IPS-18a (cell line): Measurements from ENCODE around the gene NFKBIZ.

Experiments used
- H3K27ac ChIP-seq: one replicate; pipeline ENCODE4 v1.5.1; 2013; ENCODE audit warnings: low read length
- H3K27me3 ChIP-seq: one replicate; pipeline ENCODE4 v1.6.1; 2013; ENCODE audit warnings: mild to moderate bottlenecking, low read length; ENCODE audit not compliant: control insufficient read depth, insufficient read depth
- H3K36me3 ChIP-seq: one replicate; pipeline ENCODE4 v1.6.1; 2013; ENCODE audit warnings: low read depth, low read length; ENCODE audit not compliant: control insufficient read depth
- H3K4me1 ChIP-seq: one replicate; pipeline ENCODE4 v1.6.1; 2013; ENCODE audit warnings: low read depth, low read length; ENCODE audit not compliant: control insufficient read depth
- H3K4me3 ChIP-seq: one replicate; pipeline ENCODE4 v1.5.1; 2013; ENCODE audit warnings: low read length
- H3K9ac ChIP-seq: one replicate; pipeline ENCODE4 v1.6.1; 2013; ENCODE audit warnings: mild to moderate bottlenecking, low read length, moderate library complexity
- H3K9me3 ChIP-seq: one replicate; pipeline ENCODE4 v1.6.1; 2013; ENCODE audit warnings: low read depth, low read length; ENCODE audit not compliant: control insufficient read depth

The NFKBIZ gene

DNA sequence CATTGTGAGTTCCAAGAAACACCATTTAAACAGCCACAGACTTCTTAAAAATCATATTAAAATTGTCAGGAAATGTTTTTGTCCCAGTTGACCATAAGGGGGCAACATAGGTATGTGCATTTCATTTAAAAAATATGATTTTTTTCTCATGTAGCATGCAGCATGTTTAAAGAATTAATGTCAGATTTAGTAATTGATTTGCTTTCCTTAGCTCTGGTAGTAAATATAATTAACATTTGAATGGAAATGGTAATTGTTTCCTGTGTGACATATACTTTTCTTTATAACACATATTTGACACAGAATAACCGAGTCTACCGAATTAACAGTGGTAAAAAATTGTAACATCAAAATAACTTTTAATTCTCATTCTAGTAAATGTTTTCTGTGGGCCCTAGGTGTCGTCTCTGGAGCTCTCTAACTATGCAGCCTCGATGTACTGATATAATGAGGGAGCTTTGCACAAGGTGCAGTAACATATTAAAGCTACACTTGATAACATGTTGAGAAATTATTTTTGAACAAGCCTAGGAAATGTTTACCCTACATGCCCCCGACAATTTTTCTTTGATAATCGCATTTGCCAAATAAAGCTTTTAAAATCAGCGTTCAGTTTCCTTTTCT is 35.4 kb upstream of the NFKBIZ start:
- H3K4me3 ChIP-seq = no peak overlapping the region
- H3K9ac ChIP-seq = no peak overlapping the region
- no peaks in the 10 kb centered on the region for H3K9me3 ChIP-seq
- no peaks in the 10 kb centered on the region for H3K36me3 ChIP-seq
- H3K27me3 ChIP-seq = no peaks in the 10 kb centered on the region
- no peaks in the 10 kb centered on the region for H3K4me1 ChIP-seq
- H3K27ac ChIP-seq = no peak overlapping the region

DNA sequence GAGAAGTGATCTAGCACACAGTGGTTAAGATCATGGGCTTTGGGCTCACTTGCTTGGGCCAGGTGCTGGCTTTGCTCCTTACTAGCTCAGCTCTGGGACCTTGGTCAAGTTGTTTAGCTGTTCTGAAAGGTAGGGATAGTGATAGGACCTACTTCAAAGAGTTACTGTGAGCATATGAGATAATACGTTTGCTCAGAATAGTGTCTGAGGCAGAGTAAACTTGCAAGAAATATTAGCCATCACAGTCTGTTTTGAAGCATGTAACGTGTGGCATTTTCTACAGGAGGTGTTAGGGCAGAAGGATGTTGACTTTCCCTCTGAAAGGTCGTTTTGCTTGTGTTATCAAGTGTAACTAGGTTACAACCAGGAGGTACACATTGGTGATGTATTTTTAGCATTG is 34.5 kb upstream of the NFKBIZ start:
- H3K27ac ChIP-seq = no peak overlapping the region
- H3K4me3 ChIP-seq = no peak overlapping the region
- H3K27me3 ChIP-seq = no peaks in the 10 kb centered on the region
- no peaks in the 10 kb centered on the region for H3K9me3 ChIP-seq
- H3K36me3 ChIP-seq = no peaks in the 10 kb centered on the region
- no peak overlapping the region for H3K9ac ChIP-seq
- H3K4me1 ChIP-seq = no peaks in the 10 kb centered on the region

DNA sequence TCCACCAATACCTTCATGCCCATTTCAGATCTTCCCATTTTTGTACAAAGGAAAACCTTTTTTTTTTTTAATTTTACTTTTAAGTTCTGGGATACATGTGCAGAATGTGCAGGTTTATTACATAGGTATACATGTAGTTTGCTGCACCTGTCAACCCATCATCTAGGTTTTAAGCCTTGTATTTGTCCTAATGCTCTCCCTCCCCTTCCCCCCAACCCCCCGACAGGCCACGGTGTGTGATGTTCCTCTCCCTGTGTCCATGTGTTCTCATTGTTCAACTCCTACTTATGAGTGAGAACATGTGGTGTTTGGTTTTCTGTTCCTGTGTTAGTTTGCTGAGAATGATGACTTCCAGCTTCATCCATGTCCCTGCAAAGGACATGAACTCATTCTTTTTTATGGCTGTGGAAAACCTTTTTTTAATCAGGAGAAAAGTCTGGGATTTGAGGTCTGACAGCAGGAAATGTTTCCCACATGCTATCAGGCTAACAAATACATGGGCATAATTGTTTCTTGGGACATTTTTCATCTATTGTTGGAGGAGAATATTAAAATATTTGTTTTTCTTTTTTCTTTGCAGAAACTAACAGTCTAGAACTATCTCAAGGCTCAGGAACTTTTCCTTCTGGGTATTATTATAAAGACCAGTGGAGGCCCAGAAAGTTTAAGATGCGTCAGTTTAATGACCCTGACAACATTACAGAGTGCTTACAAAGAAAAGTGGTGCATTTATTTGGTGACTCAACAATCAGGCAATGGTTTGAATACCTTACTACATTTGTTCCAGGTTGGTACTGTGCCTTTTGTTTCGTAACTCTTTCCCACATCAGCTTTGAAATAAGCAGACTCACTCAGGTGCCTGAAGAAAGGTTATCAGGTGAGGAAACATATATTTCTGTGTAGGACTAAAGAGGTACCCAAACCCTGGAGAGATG is 32.8 kb upstream of the NFKBIZ start:
- no peak overlapping the region for H3K4me3 ChIP-seq
- H3K9me3 ChIP-seq = no peaks in the 10 kb centered on the region
- H3K27ac ChIP-seq = no peak overlapping the region
- no peak overlapping the region for H3K9ac ChIP-seq
- no peaks in the 10 kb centered on the region for H3K36me3 ChIP-seq
- H3K27me3 ChIP-seq = no peaks in the 10 kb centered on the region
- H3K4me1 ChIP-seq = no peaks in the 10 kb centered on the region

DNA sequence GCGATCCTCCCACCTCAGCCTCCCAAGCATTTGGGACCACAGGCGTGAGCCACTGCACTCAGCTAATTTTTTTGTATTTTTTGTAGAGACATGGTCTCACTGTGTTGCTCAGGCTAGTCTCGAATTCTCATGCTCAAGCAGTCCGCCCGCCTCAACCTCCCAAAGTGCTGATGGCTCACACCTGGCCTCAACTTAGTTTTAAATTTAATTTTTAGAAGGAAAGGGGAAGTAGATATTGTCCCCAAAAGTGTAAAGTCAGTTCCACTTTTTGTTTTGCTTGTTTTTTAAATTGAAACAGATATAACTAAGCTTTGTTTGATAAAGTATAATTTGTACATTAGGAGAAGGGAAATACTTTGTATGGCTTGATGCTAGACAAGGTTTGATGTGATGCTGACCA is 31.3 kb upstream of the NFKBIZ start:
- H3K4me3 ChIP-seq = no peak overlapping the region
- no peaks in the 10 kb centered on the region for H3K9me3 ChIP-seq
- no peak overlapping the region for H3K27ac ChIP-seq
- no peaks in the 10 kb centered on the region for H3K4me1 ChIP-seq
- no peaks in the 10 kb centered on the region for H3K27me3 ChIP-seq
- no peaks in the 10 kb centered on the region for H3K36me3 ChIP-seq
- H3K9ac ChIP-seq = no peak overlapping the region

DNA sequence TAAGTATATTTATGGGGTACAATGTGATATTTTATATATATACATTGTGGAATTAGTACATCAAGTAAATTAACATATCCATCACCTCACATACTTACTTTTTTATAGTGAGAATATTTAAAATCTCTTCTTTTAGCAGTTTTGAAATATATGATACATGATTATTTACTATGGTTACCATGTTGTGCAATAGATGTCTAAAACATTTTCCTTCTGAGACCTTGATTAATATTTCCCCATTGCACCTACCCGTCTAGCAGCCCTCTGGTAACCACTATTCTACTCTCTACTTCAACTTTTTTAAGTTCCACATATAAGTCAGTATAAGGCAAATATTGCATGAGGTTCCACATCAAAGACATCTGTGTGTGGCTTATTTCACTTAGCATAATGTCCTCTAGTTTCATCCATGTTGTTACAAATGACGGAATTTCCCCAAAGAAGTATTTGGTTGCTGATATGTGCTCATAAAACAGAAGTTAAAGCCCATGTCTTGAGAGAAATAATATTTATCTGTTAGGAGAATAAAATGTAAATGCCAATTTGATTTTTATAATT is 29.6 kb upstream of the NFKBIZ start:
- Histone ChIP-seq H3K9ac (no peak overlapping the region), H3K36me3 (no peaks in the 10 kb centered on the region), H3K9me3 (no peaks in the 10 kb centered on the region), H3K27ac (no peak overlapping the region), H3K27me3 (no peaks in the 10 kb centered on the region), H3K4me3 (no peak overlapping the region), H3K4me1 (no peaks in the 10 kb centered on the region)

DNA sequence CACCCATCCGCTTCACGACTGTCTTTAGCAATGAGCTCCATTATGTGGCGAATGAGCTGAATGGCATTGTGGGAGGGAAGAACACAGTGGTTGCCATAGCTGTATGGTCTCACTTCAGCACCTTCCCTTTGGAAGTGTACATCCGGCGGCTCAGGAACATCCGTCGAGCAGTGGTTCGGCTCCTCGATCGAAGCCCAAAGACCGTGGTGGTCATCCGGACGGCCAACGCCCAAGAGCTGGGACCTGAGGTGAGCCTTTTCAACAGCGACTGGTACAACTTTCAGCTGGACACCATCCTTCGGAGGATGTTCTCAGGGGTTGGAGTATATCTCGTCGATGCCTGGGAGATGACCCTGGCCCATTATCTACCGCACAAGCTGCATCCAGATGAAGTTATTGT is 27.8 kb upstream of the NFKBIZ start:
- no peaks in the 10 kb centered on the region for H3K36me3 ChIP-seq
- no peak overlapping the region for H3K27ac ChIP-seq
- H3K4me3 ChIP-seq = no peak overlapping the region
- H3K27me3 ChIP-seq = no peaks in the 10 kb centered on the region
- no peak overlapping the region for H3K9ac ChIP-seq
- H3K9me3 ChIP-seq = no peaks in the 10 kb centered on the region
- no peaks in the 10 kb centered on the region for H3K4me1 ChIP-seq

DNA sequence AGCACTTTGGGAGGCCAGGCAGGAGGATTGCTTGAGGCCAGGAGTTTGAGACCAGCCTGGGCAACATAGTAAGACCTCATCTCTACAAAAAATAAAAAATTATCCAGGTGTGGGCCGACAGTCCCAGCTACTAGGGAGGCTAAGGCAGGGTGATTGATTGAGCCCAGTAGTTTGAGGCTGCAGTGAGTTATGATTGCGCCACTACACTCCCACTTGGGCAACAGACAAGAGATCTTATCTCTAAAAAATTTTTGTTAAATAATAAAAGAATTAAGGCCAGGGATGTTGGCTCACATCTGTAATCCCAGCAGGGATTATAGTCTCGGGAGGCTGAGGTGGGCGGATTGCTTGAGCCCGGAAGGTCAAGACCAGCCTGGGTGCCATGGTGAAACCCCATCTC is 25.8 kb upstream of the NFKBIZ start:
- H3K9me3 ChIP-seq = no peaks in the 10 kb centered on the region
- H3K27ac ChIP-seq = no peak overlapping the region
- H3K4me3 ChIP-seq = no peak overlapping the region
- no peaks in the 10 kb centered on the region for H3K36me3 ChIP-seq
- no peaks in the 10 kb centered on the region for H3K27me3 ChIP-seq
- peaks cover 8% of the 10 kb centered on the region for H3K4me1 ChIP-seq
- H3K9ac ChIP-seq = no peak overlapping the region

DNA sequence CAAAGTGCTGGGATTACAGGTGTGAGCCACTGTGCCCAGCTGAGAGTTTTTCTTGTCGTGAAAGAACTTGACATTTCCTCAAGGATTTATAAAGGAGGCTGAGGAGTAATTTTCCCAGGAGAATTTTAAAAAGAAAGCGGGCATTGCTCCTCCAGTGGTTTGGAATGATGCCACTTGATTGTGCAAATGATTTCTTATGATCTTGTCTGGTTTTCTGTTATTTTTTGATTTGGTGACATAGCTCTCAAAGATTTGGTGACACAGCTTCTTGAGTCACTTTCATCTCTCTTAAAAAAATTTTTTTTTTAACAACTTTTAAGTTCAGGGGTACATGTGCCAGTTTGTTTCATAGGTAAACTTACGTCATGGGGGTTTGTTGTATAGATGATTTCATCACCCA is 24.6 kb upstream of the NFKBIZ start:
- Histone ChIP-seq H3K4me3 (no peak overlapping the region), H3K36me3 (no peaks in the 10 kb centered on the region), H3K9me3 (no peaks in the 10 kb centered on the region), H3K27me3 (no peaks in the 10 kb centered on the region), H3K9ac (no peak overlapping the region), H3K27ac (no peak overlapping the region), H3K4me1 (peaks cover 20% of the 10 kb centered on the region)

DNA sequence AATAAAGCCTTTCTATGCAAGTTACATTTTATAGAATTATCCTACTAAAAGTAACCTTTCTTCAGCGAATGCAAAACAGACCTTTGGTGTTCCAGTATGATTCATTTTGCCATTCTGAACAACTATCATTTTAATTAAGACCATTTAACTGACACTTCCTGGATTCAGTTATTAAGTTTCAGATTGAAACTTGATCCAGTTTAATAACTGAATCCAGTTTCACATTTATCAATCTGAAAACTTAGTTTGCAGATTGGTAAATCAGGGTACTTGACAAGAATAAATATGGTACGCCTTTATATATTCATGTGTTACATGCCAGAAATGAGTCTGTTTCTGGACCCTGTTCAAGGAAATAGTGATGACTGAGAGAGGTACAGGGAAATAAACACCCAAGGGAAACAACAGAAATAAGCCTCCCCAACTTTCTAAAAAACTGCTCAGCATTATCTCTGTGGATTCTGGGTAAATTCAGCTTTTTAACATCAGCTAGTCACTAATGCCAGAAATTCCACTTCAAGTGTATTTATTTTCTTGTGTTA is 23.3 kb upstream of the NFKBIZ start:
- H3K9me3 ChIP-seq = no peaks in the 10 kb centered on the region
- no peak overlapping the region for H3K27ac ChIP-seq
- no peak overlapping the region for H3K4me3 ChIP-seq
- no peaks in the 10 kb centered on the region for H3K27me3 ChIP-seq
- peaks cover 21% of the 10 kb centered on the region for H3K4me1 ChIP-seq
- H3K9ac ChIP-seq = no peak overlapping the region
- H3K36me3 ChIP-seq = no peaks in the 10 kb centered on the region

DNA sequence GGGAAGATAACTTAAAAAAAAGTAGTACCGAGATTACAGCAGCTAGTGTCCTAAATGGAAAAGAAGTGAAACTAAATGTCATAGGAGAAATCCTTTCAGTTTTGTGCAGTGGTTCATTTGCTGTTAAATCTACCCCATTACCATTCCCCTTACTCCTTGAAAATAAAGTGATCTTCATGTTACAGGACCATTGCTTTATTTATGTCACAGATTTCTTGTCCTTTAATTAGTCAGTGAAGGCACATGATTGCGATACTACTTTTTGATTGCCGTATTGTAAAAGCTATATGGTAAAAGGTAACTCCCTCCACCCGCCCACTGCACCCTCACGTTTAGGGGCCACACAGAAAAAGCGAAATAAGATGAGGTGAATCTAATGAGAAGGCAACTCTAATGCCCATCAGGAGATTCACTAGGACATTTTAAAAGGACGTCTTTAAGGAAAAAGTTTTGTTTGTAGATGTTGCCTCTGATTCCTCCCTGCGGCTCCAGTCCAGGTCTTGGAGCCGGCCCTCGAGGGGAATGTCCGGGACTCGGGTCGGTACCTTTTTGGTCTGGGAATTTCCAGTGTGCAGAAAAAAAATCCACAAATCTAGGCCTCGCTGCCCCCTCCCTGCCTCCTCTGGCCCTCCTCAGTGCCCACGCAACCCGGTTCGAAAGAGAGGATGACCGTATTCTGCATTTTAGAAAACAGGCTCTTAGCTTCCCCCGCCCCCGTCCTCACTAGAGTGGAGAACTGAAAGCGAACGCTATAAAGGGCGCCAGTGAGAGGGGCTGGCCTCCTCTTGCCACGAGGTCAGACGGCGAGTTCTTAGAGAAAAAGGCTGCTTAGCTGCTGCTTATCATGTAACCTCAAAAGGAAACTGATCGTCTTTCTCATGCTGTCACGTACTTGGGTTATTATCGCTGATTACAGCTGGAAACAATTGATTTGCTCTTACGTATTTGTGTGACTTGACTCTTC is 21.8 kb upstream of the NFKBIZ start:
- peaks cover 21% of the 10 kb centered on the region for H3K4me1 ChIP-seq
- H3K4me3 ChIP-seq = peak overlapping the region; percentile 54
- no peaks in the 10 kb centered on the region for H3K27me3 ChIP-seq

DNA sequence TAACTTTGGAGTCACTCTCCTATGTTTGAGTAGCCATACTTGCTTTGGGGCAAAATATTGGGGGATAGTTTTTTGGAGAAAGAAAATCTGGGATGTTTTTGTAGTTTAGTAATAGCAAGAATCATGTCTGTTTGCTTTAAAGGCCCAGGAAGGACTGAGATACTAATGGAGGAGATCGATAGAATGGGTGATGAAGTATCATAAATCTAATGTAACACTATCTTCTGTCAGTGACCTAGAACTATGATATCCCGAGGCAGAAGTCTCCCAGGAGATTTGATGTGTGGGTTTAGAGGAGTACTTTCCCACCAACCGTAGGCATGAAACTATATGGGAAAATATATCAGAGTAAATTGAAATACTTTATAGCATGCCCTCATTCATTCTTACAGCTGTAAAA is 21.0 kb upstream of the NFKBIZ start:
- no peak overlapping the region for H3K27ac ChIP-seq
- H3K27me3 ChIP-seq = no peaks in the 10 kb centered on the region
- H3K36me3 ChIP-seq = no peaks in the 10 kb centered on the region
- H3K4me3 ChIP-seq = peak overlapping the region; percentile 54
- peaks cover 21% of the 10 kb centered on the region for H3K4me1 ChIP-seq
- no peaks in the 10 kb centered on the region for H3K9me3 ChIP-seq
- H3K9ac ChIP-seq = peak overlapping the region; percentile 56

More for the DNA sequence above, 21.8 kb upstream of the NFKBIZ start:
- Histone ChIP-seq H3K9ac (peak overlapping the region; percentile 56), H3K27ac (peak overlapping the region; percentile 36), H3K9me3 (no peaks in the 10 kb centered on the region), H3K36me3 (no peaks in the 10 kb centered on the region)
